D721Med (cell line): Measurements from ENCODE around the gene NONO.
"Not testable (repeated sequence)": the region's sequence is repeated elsewhere in the genome, so short reads cannot be mapped to it uniquely, and the experiment has no call there.

Experiments
- DNase-seq: peaks from one replicate; pipeline ENCODE4 v3.0.0; 2011; ENCODE audit warnings: low spot score; ENCODE audit not compliant: insufficient read length
- FAIRE-seq: peaks from 2 replicates; lab custom pipeline; 2011; peaks lifted over from hg19 to GRCh38; lab: Jason Lieb, UNC
- TF ChIP-seq, protein P1 (sequence below): IDR thresholded peaks from 2 replicates; pipeline ENCODE4 v1.5.1; 2012; ENCODE audit warnings: mild to moderate bottlenecking, control low read depth; ENCODE audit not compliant: insufficient read depth; ENCODE audit errors: missing control alignments

The NONO gene

DNA sequence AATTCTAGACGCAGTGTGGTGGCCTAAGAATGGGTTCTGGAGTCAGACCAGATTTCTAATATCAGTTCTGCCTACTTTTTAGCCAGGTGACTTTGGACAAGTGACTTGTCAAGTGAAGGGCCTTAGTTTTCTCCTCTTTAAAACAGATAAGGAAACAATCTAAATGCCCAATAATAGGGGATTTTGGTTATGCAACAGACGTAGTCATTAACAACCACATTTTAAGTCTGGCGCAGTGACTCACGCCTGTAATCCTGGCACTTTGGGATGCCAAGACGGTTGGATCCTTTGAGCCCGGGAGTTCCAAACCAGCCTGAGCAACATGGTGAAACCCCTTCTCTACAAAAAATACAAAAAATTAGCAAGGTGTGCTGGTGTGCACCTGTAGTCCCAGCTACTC lies 27.4 kb upstream of the NONO start:
- no peak for DNase-seq
- FAIRE-seq: no peak
- TF ChIP-seq, protein P1, sequence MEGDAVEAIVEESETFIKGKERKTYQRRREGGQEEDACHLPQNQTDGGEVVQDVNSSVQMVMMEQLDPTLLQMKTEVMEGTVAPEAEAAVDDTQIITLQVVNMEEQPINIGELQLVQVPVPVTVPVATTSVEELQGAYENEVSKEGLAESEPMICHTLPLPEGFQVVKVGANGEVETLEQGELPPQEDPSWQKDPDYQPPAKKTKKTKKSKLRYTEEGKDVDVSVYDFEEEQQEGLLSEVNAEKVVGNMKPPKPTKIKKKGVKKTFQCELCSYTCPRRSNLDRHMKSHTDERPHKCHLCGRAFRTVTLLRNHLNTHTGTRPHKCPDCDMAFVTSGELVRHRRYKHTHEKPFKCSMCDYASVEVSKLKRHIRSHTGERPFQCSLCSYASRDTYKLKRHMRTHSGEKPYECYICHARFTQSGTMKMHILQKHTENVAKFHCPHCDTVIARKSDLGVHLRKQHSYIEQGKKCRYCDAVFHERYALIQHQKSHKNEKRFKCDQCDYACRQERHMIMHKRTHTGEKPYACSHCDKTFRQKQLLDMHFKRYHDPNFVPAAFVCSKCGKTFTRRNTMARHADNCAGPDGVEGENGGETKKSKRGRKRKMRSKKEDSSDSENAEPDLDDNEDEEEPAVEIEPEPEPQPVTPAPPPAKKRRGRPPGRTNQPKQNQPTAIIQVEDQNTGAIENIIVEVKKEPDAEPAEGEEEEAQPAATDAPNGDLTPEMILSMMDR: no peak

DNA sequence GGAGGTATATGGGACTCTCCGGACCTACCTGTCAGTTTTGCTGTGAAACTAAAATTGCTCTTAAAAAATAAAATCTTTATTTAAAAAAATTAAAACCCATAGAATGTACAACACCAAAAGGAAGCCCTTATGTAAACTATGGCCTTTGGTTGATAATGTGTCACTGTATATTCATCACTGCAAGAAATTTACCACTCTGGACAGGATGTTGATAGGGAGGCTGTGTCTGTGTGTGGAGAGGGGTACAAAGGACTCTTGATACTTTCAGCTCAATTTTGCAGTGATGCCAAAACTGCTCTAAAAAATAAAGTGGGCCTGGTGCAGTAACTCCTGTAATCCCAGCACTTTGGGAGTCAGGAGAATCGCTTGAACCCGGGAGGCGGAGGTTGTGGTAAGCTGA lies 26.6 kb upstream of the NONO start:
- DNase-seq (no peak), FAIRE-seq (no peak)
- TF ChIP-seq, protein P1: no peak

DNA sequence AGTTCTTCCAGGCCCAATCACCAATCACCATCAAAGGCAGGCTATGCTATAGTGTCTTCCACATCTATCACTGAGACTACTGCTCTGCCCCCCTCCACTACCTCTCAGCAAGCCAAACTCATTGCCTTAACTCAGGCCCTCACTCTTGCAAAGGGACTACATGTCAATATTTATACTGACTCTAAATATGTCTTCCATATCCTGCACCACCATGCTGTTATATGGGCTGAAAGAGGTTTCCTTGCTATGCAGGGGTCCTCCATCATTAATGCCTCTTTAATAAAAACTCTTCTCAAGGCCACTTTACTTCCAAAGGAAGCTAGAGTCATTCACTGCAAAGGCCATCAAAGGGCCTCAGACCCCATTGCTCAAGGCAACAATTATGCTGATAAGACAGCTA lies 14.8 kb upstream of the NONO start:
- DNase-seq, FAIRE-seq: not testable (repeated sequence)

DNA sequence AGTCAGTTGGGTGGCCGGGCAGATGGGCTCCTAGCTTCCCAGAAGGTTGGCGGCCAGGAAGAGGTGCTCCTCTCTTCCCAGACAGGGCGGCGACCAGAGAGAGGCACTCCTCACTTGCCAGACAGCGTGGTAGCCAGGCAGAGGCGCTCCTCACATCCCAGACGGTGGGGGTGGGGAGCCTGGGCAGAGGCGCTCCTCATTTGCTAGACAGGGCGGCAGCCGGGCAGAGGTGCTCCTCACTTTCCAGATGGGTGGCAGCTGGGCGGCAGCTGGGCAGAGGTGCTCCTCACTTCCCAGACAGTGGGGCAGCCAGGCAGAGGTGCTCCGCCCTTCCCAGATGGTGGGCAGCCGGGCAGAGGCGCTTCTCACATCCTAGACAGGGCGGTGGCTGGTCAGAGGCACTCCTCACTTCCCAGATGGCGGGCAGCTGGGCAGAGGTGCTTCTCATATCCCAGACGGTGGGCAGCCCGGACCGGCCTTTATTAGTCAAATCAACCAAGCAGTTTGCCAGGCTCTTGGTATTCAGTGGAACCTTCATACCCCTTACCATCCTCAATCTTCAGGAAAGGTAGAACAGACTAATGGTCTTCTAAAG lies 13.5 kb upstream of the NONO start:
- TF ChIP-seq, protein P1: no peak
- no peak for DNase-seq
- FAIRE-seq: no peak

DNA sequence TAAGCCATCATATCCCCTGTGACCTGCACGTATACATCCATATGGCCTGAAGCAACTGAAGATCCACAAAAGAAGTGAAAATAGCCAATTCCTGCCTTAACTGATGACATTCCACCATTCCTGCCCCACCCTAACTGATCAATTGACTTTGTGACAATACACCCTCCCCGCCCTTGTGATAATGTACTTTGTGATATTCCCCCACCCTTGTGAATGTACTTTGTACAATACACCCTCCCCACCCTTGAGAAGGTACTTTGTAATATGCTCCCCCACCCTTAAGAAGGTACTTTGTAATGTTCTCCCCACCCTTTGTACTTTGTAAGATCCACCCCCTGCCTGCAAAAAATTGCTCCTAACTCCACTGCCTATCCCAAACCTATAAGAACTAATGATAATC lies 11.1 kb upstream of the NONO start:
- not testable (repeated sequence) for FAIRE-seq, DNase-seq

DNA sequence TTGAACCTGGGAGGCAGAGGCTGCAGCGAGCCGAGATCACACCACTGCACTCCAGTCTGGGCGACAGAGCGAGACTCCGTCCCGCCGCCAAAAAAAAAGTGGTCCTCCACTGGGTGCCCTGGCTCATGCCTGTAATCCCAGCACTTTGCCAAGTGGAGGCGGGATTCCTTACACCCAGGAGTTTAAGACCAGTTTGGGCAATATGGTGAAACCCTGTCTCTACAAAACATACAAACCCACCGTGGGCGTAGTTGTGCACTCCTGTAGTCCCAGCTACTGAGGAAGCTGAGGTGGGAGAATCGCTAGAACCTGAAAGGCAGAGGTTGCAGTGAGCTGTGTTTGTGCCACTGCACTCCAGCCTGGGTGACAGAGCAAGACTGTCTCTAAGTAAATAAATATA lies 2.1 kb upstream of the NONO start:
- DNase-seq, FAIRE-seq: not testable (repeated sequence)

DNA sequence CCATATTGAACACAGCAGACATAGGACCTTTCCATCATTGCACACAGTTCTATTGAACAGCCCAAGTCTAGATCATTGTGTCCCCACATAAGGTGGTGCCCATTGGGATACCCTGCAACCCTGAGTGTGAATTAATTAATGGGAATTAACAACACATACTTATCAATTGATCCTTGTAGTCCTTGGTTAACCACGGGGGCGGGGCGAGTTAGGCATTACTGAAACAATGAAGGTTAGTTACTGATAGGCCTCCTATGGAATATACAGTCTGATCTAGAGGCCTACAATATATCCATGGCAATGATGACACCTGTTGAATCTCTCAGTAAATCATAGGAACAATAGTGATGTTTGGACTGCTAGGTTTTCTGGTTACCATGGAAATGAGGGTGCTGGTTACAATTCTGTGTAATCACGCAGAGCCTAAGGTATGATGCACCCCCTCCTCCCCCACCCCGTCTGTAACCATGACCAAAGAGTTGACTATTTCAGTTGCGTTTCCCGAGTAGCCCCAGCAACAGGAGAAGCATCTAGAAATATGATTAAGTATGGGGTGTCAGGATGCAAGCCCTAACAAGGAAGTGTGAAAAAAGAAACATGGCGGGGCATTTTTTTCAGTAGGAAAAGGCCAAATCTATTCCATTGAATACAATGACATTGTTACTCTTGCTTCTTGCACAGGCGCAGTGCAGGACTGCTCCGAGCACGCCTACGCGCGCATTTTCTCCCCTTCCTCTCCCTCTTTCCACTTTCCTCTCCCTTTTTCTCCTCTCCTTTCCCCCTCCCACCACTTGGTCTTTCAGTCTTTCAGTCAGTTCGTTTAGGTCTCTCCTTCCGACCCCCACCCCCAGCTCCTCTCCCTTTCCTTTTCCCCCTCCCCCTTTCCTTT lies 677 bp upstream of the NONO start:
- DNase-seq (no peak), FAIRE-seq (no peak)
- TF ChIP-seq, protein P1: no peak

DNA sequence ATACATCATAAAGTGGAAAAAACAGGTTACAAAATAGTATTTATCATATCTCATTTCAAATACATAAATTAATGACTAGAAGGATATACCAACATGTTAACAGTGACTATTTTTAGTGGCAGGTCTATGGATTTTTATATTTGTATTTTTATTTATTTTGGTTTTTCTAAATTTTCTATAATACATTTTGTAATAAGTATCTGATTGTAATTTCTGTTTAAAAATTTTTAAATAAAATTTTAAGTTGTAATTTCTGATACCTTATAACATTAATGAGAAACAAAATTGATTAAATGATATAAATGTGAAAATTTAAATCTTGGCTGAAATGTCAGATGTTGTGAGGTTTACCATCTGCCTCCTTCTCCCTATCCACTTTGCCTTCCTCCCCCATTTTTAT lies 2.5 kb downstream of the NONO start:
- DNase-seq: no peak
- TF ChIP-seq, protein P1: no peak
- FAIRE-seq: no peak
